GM19468 (cell line): Measurements from ENCODE around the gene ANO4.
"Not testable (repeated sequence)": the region's sequence is repeated elsewhere in the genome, so short reads cannot be mapped to it uniquely, and the experiment has no call there.

Experiments used
- ATAC-seq: cut with Tn5 transposase; IDR thresholded peaks from one replicate; pipeline ENCODE4 v1.9.1; 2021; ENCODE audit warnings: mild to moderate bottlenecking, moderate library complexity, moderate number of reproducible peaks; ENCODE audit not compliant: unreplicated experiment; ENCODE audit errors: extremely low read depth

ANO4 gene

GRCh38 chr12:101019667-101020066 lies 225.1 kb downstream of the ANO4 start:
- no peak for ATAC-seq

GRCh38 chr12:101021442-101021841 lies 226.9 kb downstream of the ANO4 start:
- no peak for ATAC-seq

- no peak for ATAC-seq
These were observed 227.4 kb downstream of the ANO4 start for GRCh38 chr12:101021911-101022388.

- ATAC-seq: no peak
These were observed 232.6 kb downstream of the ANO4 start for GRCh38 chr12:101027200-101027599.

- ATAC-seq: no peak
These were observed 233.2 kb downstream of the ANO4 start for GRCh38 chr12:101027816-101028215.

GRCh38 chr12:101038289-101038871 lies 243.8 kb downstream of the ANO4 start:
- no peak for ATAC-seq

GRCh38 chr12:101039848-101040531 lies 245.4 kb downstream of the ANO4 start:
- ATAC-seq: no peak

- no peak for ATAC-seq
These were observed 246.4 kb downstream of the ANO4 start for GRCh38 chr12:101040936-101041335.

- no peak for ATAC-seq
These were observed 247.6 kb downstream of the ANO4 start for GRCh38 chr12:101042211-101042610.

- no peak for ATAC-seq
These were observed 250.0 kb downstream of the ANO4 start for GRCh38 chr12:101044512-101045059.

- ATAC-seq: no peak
These were observed 251.2 kb downstream of the ANO4 start for GRCh38 chr12:101045486-101046464.

GRCh38 chr12:101047652-101048051 lies 253.1 kb downstream of the ANO4 start:
- no peak for ATAC-seq

GRCh38 chr12:101050631-101051030 lies 256.1 kb downstream of the ANO4 start:
- no peak for ATAC-seq

- ATAC-seq: no peak
These were observed 256.6 kb downstream of the ANO4 start for GRCh38 chr12:101051151-101051550.

GRCh38 chr12:101051901-101052550 lies 257.4 kb downstream of the ANO4 start:
- no peak for ATAC-seq

GRCh38 chr12:101053203-101053602 lies 258.6 kb downstream of the ANO4 start:
- no peak for ATAC-seq

GRCh38 chr12:101055940-101056339 lies 261.4 kb downstream of the ANO4 start:
- no peak for ATAC-seq

- not testable (repeated sequence) for ATAC-seq
These were observed 267.9 kb downstream of the ANO4 start for GRCh38 chr12:101062508-101062907.

GRCh38 chr12:101064721-101065120 lies 270.1 kb downstream of the ANO4 start:
- ATAC-seq: no peak

- no peak for ATAC-seq
These were observed 271.9 kb downstream of the ANO4 start for GRCh38 chr12:101066489-101066888.
